ENCODE measurements around the gene DTX2.

The DTX2 gene

GRCh38 chr7:76426246-76426645, 35.3 kb upstream of the DTX2 start:
- no peak overlapping the region for H3K4ac ChIP-seq (ENCODE audit: low read depth in 1 of 2, low read length in 2 of 2)
- H3K79me1 ChIP-seq (replicated peaks; ENCODE audit: low read length, poor library complexity, severe bottlenecking), result no peaks in the 10 kb centered on the region
- no peaks in the 10 kb centered on the region for H3K27me3 ChIP-seq (ENCODE audit: control insufficient read depth in 1 of 2, insufficient read depth in 1 of 2, low read length in 2 of 2)
- no peak overlapping the region for H2BK15ac ChIP-seq (ENCODE audit: low read depth, poor library complexity, severe bottlenecking)
- WGBS, result 93% methylated on average over 4 of the region's 4 CpGs
- no peak overlapping the region for H3K27ac ChIP-seq (ENCODE audit: low read length, poor library complexity, severe bottlenecking)
- H4K91ac ChIP-seq (ENCODE audit: low read length), result no peak overlapping the region
- H4K8ac ChIP-seq (ENCODE audit: low read length), result peak overlapping the region; percentile 67
- no peak overlapping the region for H3K18ac ChIP-seq (ENCODE audit: low read depth in 1 of 2, low read length in 2 of 2)
- no peak overlapping the region for H3K23ac ChIP-seq (ENCODE audit: low read length in 2 of 2)
- no peak overlapping the region for H2BK5ac ChIP-seq (ENCODE audit: low read depth, low read length, poor library complexity, severe bottlenecking)
- no peak overlapping the region for H3K4me2 ChIP-seq (ENCODE audit: low read length, poor library complexity, severe bottlenecking)
- H3K9me3 ChIP-seq (ENCODE audit: control insufficient read depth, low read length), result no peaks in the 10 kb centered on the region
- no peak overlapping the region for H3K9ac ChIP-seq (ENCODE audit: low read length)
- peak overlapping the region; percentile 77 for H2AK5ac ChIP-seq (ENCODE audit: low read length, severe bottlenecking)
- peaks cover 15% of the 10 kb centered on the region for H3K4me1 ChIP-seq (ENCODE audit: control insufficient read depth, insufficient read depth, low read depth, low read length)
- no peak overlapping the region for H3K4me3 ChIP-seq (ENCODE audit: insufficient read depth in 1 of 2, low read depth in 1 of 2, low read length in 2 of 2)
- no peak overlapping the region for H3K14ac ChIP-seq (ENCODE audit: low read length in 2 of 2)
- H2BK12ac ChIP-seq (ENCODE audit: low read length in 2 of 2), result no peak overlapping the region
- no peak overlapping the region for H2BK120ac ChIP-seq (ENCODE audit: low read depth, low read length)
- no peak overlapping the region for H2AFZ ChIP-seq (ENCODE audit: low read depth, low read length)
- DNase-seq, result no peak
- no peaks in the 10 kb centered on the region for H3K36me3 ChIP-seq (ENCODE audit: control insufficient read depth in 1 of 2, insufficient read depth in 2 of 2, low read depth in 1 of 2, low read length in 2 of 2)

GRCh38 chr7:76427635-76428034, 33.9 kb upstream of the DTX2 start:
- Histone ChIP-seq H2BK12ac (ENCODE audit: low read length in 2 of 2) (no peak overlapping the region), H3K79me1 (replicated peaks; ENCODE audit: low read length, poor library complexity, severe bottlenecking) (no peaks in the 10 kb centered on the region), H2BK120ac (ENCODE audit: low read depth, low read length) (no peak overlapping the region), H2AK5ac (ENCODE audit: low read length, severe bottlenecking) (peak overlapping the region; percentile 61), H3K27ac (ENCODE audit: low read length, poor library complexity, severe bottlenecking) (no peak overlapping the region), H3K23ac (ENCODE audit: low read length in 2 of 2) (no peak overlapping the region), H4K8ac (ENCODE audit: low read length) (peak overlapping the region; percentile 47), H3K4me3 (ENCODE audit: insufficient read depth in 1 of 2, low read depth in 1 of 2, low read length in 2 of 2) (no peak overlapping the region), H3K9me3 (ENCODE audit: control insufficient read depth, low read length) (no peaks in the 10 kb centered on the region), H3K18ac (ENCODE audit: low read depth in 1 of 2, low read length in 2 of 2) (no peak overlapping the region), H3K14ac (ENCODE audit: low read length in 2 of 2) (no peak overlapping the region), H3K9ac (ENCODE audit: low read length) (no peak overlapping the region), H3K36me3 (ENCODE audit: control insufficient read depth in 1 of 2, insufficient read depth in 2 of 2, low read depth in 1 of 2, low read length in 2 of 2) (no peaks in the 10 kb centered on the region), H2BK5ac (ENCODE audit: low read depth, low read length, poor library complexity, severe bottlenecking) (no peak overlapping the region), H3K4ac (ENCODE audit: low read depth in 1 of 2, low read length in 2 of 2) (no peak overlapping the region), H2AFZ (ENCODE audit: low read depth, low read length) (no peak overlapping the region), H3K4me1 (ENCODE audit: control insufficient read depth, insufficient read depth, low read depth, low read length) (peaks cover 15% of the 10 kb centered on the region), H4K91ac (ENCODE audit: low read length) (no peak overlapping the region), H2BK15ac (ENCODE audit: low read depth, poor library complexity, severe bottlenecking) (no peak overlapping the region), H3K27me3 (ENCODE audit: control insufficient read depth in 1 of 2, insufficient read depth in 1 of 2, low read length in 2 of 2) (no peaks in the 10 kb centered on the region), H3K4me2 (ENCODE audit: low read length, poor library complexity, severe bottlenecking) (no peak overlapping the region)
- 94% methylated on average over 4 of the region's 5 CpGs for WGBS
- DNase-seq, result no peak

- Histone ChIP-seq H3K79me1 (replicated peaks; ENCODE audit: low read length, poor library complexity, severe bottlenecking) (no peaks in the 10 kb centered on the region), H4K8ac (ENCODE audit: low read length) (no peak overlapping the region), H3K18ac (ENCODE audit: low read depth in 1 of 2, low read length in 2 of 2) (no peak overlapping the region), H2BK120ac (ENCODE audit: low read depth, low read length) (no peak overlapping the region), H3K4ac (ENCODE audit: low read depth in 1 of 2, low read length in 2 of 2) (no peak overlapping the region), H2AFZ (ENCODE audit: low read depth, low read length) (no peak overlapping the region), H3K9ac (ENCODE audit: low read length) (no peak overlapping the region), H3K27ac (ENCODE audit: low read length, poor library complexity, severe bottlenecking) (no peak overlapping the region), H2BK5ac (ENCODE audit: low read depth, low read length, poor library complexity, severe bottlenecking) (no peak overlapping the region), H2BK12ac (ENCODE audit: low read length in 2 of 2) (no peak overlapping the region), H3K4me2 (ENCODE audit: low read length, poor library complexity, severe bottlenecking) (no peak overlapping the region), H3K36me3 (ENCODE audit: control insufficient read depth in 1 of 2, insufficient read depth in 2 of 2, low read depth in 1 of 2, low read length in 2 of 2) (no peaks in the 10 kb centered on the region), H3K4me1 (ENCODE audit: control insufficient read depth, insufficient read depth, low read depth, low read length) (peaks cover 13% of the 10 kb centered on the region), H4K91ac (ENCODE audit: low read length) (no peak overlapping the region), H2AK5ac (ENCODE audit: low read length, severe bottlenecking) (no peak overlapping the region), H3K23ac (ENCODE audit: low read length in 2 of 2) (no peak overlapping the region), H2BK15ac (ENCODE audit: low read depth, poor library complexity, severe bottlenecking) (no peak overlapping the region), H3K4me3 (ENCODE audit: insufficient read depth in 1 of 2, low read depth in 1 of 2, low read length in 2 of 2) (no peak overlapping the region), H3K14ac (ENCODE audit: low read length in 2 of 2) (no peak overlapping the region), H3K27me3 (ENCODE audit: control insufficient read depth in 1 of 2, insufficient read depth in 1 of 2, low read length in 2 of 2) (no peaks in the 10 kb centered on the region), H3K9me3 (ENCODE audit: control insufficient read depth, low read length) (no peaks in the 10 kb centered on the region)
- no peak for DNase-seq
- WGBS, result 93% methylated on average over 13 of the region's 13 CpGs
These were observed 33.2 kb upstream of the DTX2 start for GRCh38 chr7:76428149-76428823.

GRCh38 chr7:76428868-76429805, 32.4 kb upstream of the DTX2 start:
- Histone ChIP-seq H3K4me3 (ENCODE audit: insufficient read depth in 1 of 2, low read depth in 1 of 2, low read length in 2 of 2) (no peak overlapping the region), H3K27ac (ENCODE audit: low read length, poor library complexity, severe bottlenecking) (no peak overlapping the region), H2AK5ac (ENCODE audit: low read length, severe bottlenecking) (no peak overlapping the region), H3K36me3 (ENCODE audit: control insufficient read depth in 1 of 2, insufficient read depth in 2 of 2, low read depth in 1 of 2, low read length in 2 of 2) (no peaks in the 10 kb centered on the region), H3K14ac (ENCODE audit: low read length in 2 of 2) (no peak overlapping the region), H3K27me3 (ENCODE audit: control insufficient read depth in 1 of 2, insufficient read depth in 1 of 2, low read length in 2 of 2) (no peaks in the 10 kb centered on the region), H2BK15ac (ENCODE audit: low read depth, poor library complexity, severe bottlenecking) (no peak overlapping the region), H2AFZ (ENCODE audit: low read depth, low read length) (no peak overlapping the region), H4K8ac (ENCODE audit: low read length) (no peak overlapping the region), H3K79me1 (replicated peaks; ENCODE audit: low read length, poor library complexity, severe bottlenecking) (no peaks in the 10 kb centered on the region), H3K4me2 (ENCODE audit: low read length, poor library complexity, severe bottlenecking) (no peak overlapping the region), H2BK120ac (ENCODE audit: low read depth, low read length) (no peak overlapping the region), H4K91ac (ENCODE audit: low read length) (no peak overlapping the region), H3K23ac (ENCODE audit: low read length in 2 of 2) (no peak overlapping the region), H2BK5ac (ENCODE audit: low read depth, low read length, poor library complexity, severe bottlenecking) (no peak overlapping the region), H3K9me3 (ENCODE audit: control insufficient read depth, low read length) (no peaks in the 10 kb centered on the region), H3K4ac (ENCODE audit: low read depth in 1 of 2, low read length in 2 of 2) (no peak overlapping the region), H3K18ac (ENCODE audit: low read depth in 1 of 2, low read length in 2 of 2) (peak overlapping the region in 1 of 2 experiments; percentile 63), H3K4me1 (ENCODE audit: control insufficient read depth, insufficient read depth, low read depth, low read length) (peaks cover 9% of the 10 kb centered on the region), H3K9ac (ENCODE audit: low read length) (no peak overlapping the region), H2BK12ac (ENCODE audit: low read length in 2 of 2) (no peak overlapping the region)
- peak; percentile 32 for DNase-seq
- 82% methylated on average over 18 of the region's 18 CpGs for WGBS

Data from mesenchymal stem cell (in vitro differentiated cells and primary cell).